GM18508 (cell line): ENCODE measurements around the gene RAB12.

Source experiments
- ATAC-seq: cut with Tn5 transposase; IDR thresholded peaks from one replicate; pipeline ENCODE4 v1.9.1; 2021; ENCODE audit warnings: moderate number of reproducible peaks; ENCODE audit not compliant: insufficient read depth, unreplicated experiment

Gene RAB12

DNA sequence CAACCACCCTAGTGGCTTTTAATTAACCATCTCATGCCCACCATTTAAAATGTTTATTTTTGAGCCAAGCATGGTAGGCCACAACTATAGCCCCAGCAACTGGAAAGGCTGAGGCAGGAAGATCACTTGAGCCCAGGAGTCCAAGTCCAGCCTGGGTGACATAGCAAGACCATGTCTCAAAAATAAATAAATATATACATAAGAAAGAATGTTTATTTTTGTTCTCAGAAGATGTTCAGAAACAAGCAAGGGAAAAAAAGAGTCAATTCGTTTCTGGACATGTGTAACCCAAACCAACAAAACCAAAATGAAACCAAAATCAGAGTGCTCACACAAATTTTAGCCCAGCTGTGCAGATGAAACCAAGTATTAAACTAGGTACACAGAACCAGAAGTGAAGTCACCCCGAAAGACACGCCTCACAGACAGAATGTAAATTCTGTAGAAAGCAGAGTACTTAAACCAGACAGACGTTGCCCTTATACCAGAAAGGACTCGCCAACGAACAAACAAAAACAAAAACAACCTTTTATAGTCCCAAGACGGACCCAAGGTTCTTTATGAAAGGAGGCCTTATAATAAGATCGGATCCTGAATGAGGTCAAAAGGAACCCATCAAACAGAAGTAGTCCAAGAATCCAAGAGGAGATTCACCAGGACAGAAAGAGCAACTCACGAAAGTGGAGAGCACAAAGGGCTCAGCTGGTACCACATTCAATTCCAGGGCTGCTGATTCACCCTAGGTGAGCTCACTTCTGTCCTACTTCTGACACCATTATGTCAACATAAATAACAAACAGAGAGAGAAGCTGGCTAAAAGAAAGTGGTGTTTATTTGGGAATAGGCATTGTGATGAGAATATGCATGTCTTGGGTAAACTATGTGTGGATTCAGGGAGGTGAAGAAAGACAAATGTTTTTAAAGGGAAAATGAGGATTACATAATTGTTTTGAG is 64.3 kb downstream of the RAB12 start:
- no peak for ATAC-seq

DNA sequence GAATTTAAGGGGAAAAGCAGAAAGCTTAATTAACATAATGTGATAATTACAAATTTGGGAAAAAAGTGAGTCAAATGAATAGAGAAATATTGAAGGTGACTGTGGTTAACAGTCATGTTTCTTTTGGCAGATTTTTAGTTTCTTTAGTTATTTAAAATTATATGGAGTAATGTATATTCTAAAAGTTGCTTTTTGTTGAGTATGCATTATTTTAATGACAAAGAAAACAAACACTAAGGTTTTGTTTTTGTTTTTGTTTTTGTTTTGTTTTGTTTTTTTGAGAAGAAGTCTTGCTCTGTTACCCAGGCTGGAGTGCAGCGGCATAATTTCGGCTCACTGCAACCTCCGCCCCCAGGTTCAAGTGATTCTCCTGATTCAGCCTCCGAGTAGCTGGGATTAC is 65.8 kb downstream of the RAB12 start:
- no peak for ATAC-seq

DNA sequence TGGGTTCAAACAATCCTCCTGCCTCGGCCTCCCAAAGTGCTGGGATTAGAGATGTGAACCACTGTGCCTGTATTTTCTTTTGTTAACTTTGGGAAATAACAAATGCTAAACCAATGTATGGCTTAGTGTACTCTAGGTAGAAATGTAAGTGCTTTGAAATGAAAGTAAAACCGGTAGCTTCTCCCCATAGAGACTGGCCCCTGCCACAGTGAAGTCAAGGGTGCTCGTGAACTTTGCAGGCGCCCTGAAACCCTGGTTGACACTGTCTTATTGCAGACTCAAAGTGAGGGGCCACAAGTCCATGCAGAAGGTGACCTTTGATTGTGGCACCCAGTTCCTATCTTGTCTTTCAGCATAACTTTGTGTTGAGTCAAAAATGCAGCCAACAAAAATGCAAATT is 72.0 kb downstream of the RAB12 start:
- no peak for ATAC-seq

DNA sequence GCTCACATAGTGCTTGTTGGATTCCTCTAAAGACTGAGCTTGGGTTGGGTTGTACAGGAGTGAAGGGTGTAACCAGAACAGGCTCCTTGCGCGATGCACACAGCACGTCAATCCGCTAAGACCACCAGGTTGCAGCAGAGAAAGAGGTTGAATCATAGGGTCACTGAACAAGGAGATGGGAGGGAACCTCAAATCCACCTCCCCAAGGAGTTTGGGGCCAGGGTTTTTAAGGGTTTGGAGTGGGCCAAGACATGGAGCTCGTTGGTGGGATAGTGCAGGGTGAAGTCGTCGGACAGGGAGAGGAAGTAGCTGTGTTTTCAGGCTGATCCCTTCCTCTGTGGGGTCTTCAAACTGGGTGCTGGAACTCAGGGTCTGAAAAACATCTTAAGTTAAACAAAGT is 75.3 kb downstream of the RAB12 start:
- no peak for ATAC-seq

DNA sequence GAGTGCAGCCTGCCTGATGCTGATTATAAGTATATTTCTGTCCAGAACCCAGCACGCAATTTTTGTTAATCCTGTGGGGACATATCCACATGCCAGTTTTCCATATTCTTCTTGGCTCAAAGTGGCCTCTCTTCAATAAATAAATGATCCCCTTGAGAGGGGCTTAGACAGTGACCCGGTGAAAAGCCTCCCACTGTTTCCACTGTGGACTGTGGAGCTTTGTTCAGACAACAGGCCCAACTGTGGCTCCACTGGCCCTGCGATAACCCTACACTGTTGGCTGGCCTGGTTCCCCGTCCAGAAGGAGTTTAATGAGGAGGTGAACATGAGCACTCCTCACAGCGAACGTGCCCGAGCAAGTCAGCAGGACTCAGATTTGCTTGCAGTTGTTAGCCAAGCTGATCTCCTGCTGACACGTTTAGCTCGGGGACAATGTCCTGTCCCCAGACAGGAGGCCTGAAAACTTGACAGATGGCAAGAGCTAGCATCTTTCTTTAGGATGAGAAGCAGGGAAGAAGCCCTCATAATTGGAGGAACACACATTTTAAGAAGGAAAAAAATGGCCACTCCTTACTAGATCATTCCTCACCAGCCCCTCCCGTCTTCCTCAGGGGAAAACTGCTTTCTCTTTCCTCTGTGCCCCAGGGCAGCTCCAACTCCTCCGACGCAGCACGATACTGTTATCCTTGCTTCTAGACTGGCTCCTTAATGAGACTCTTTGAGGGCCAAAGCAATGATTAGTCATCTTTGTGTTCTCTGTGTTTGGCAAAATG is 76.1 kb downstream of the RAB12 start:
- no peak for ATAC-seq

DNA sequence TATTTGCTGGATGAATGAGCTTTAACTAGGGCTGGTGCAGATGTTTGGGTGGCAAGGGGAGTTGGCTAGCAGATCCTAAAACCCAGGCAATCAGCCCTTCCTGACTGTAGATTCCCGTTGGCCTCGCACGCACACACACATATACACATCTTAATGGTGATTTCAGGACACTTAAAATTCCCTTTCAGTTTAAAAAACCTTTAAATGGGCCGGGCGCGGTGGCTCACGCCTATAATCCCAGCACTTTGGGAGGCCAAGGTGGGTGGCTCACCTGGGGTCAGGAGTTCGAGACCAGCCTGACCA is 76.6 kb downstream of the RAB12 start:
- ATAC-seq = no peak

DNA sequence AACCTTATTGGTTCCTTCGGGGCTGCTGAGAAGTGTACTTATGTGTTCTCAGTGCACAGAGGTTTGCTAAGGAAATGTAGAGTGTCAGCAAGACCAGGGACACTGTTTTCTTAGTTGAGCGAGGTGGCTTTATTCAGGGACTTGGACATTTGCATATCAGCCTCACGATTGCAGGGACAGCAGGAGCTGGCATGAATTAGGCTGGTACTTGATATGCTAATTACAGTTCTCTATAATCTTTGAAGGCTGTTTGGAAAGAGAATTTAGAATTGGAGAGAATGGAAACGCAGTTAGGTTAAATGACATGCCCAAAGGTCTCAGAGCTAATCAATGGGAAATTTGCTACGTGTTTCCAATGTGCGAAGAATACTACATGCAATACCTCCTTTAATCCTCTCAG is 77.4 kb downstream of the RAB12 start:
- no peak for ATAC-seq

DNA sequence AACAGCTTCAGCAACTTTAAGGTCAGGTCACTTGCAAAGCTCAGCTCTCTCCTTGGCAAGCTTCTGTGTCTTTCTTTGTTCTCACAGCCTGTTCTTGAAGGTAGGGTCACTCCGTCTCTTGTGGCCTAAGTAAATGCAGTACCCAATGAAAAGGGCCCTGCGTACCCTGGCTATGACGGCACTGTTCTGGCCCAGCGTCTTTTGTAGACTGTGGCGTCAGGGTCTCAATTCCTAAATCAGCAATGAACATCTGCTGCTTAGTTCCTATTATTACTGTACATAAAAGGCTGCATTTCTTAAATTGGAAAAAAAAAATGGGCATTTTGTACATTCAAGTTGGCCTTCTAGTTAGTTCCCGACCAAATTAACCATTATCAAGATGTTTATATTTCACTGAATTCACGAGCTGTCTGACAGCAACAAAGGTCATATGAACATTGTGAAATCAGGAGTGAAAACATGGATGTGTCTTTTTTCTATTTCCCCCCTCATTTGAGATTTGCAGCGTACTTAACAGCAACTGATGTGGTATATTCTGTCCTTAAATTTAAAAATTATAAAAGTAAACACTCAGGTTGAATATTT is 79.1 kb downstream of the RAB12 start:
- ATAC-seq = no peak

DNA sequence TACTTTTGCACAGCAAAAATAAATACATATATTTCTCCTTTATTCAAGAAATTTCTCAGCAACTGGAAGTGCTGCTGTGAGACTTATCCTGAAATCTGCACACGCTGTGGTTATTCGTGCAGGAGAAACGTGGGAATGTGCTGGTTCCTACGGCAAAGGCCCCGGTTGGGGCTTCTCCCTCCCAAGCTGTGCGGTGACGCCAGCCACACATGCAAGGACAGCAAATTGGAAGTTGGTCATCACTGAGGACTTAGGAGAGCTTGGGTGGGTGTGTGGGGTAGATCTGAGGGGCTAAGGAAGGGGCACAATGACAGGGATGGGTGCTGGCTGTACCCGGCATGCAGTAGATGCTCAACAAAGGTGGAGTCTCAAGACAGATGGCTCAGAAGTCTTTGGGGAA is 79.6 kb downstream of the RAB12 start:
- ATAC-seq = no peak
